WTC11 (cell line): ENCODE measurements around the gene WBP2NL. TPM values are rescaled to one million over a fixed set of nuclear protein-coding genes. Genes with fewer than 3 reads are reported as not detected.

ENCODE experiments used
- ATAC-seq: fragments of 200-7000 bp; cut with Tn5 transposase; 2 replicates; pipeline ENCODE4 v1.10.0; 2021; ENCODE audit warnings: mild to moderate bottlenecking, moderate library complexity
- CTCF ChIA-PET: fragments of 300-600 bp; sonication (Branson Sonifier 250); formaldehyde crosslinking; loops from one replicate; lab custom pipeline; 2021; ENCODE audit warnings: antibody characterized with exemption; lab: Charles Lee
- POLR2A ChIA-PET: fragments of 350-600 bp; sonication (Branson Sonifier 250); formaldehyde crosslinking; loops from one replicate; lab custom pipeline; 2021; ENCODE audit warnings: antibody characterized with exemption; lab: Charles Lee
- DNase-seq: peaks from one replicate; pipeline ENCODE4 v3.0.0; 2021; ENCODE audit warnings: low spot score
- H3K27ac Mint-ChIP-seq: 2 replicates; pipeline ENCODE4 v1.8.0; 2021; ENCODE audit warnings: mixed read lengths
- H3K27me3 Mint-ChIP-seq: 2 replicates; pipeline ENCODE4 v1.8.0; 2021; ENCODE audit warnings: low read depth, mild to moderate bottlenecking, moderate library complexity, mixed read lengths
- H3K36me3 Mint-ChIP-seq: 2 replicates; pipeline ENCODE4 v1.8.0; 2021; ENCODE audit warnings: mixed read lengths
- H3K4me1 Mint-ChIP-seq: 2 replicates; pipeline ENCODE4 v1.8.0; 2022; ENCODE audit warnings: mixed read lengths
- H3K4me3 Mint-ChIP-seq: 2 replicates; pipeline ENCODE4 v1.8.0; 2021; ENCODE audit warnings: mild to moderate bottlenecking, moderate library complexity, mixed read lengths
- H3K9me3 Mint-ChIP-seq: 2 replicates; pipeline ENCODE4 v1.8.0; 2021; ENCODE audit warnings: mixed read lengths
- CBFB ChIP-seq: sonication (generic); formaldehyde crosslinking; IDR thresholded peaks from 2 replicates; pipeline ENCODE4 v1.8.1; 2022; ENCODE audit warnings: mild to moderate bottlenecking, low read depth, missing genetic modification reagents
- JUN ChIP-seq: sonication (generic); formaldehyde crosslinking; IDR thresholded peaks from 2 replicates; pipeline ENCODE4 v1.8.0; 2023; ENCODE audit warnings: mild to moderate bottlenecking, missing genetic modification reagents
- NR2C2 ChIP-seq: sonication (generic); formaldehyde crosslinking; IDR thresholded peaks from 2 replicates; pipeline ENCODE4 v1.8.0; 2022; ENCODE audit warnings: mild to moderate bottlenecking, missing genetic modification reagents
- SP1 ChIP-seq: sonication (generic); formaldehyde crosslinking; conservative IDR thresholded peaks from 2 replicates; pipeline ENCODE4 v1.8.1; 2022; ENCODE audit warnings: missing genetic modification reagents
- ZNF138 ChIP-seq: sonication (generic); formaldehyde crosslinking; conservative IDR thresholded peaks from 2 replicates; pipeline ENCODE4 v1.8.1; 2022; ENCODE audit warnings: mild to moderate bottlenecking, moderate library complexity, missing genetic modification reagents
- ZNF317 ChIP-seq: sonication (generic); formaldehyde crosslinking; IDR thresholded peaks from 2 replicates; pipeline ENCODE4 v1.8.1; 2023; ENCODE audit warnings: low read depth, mild to moderate bottlenecking, moderate library complexity, missing genetic modification reagents, borderline replicate concordance
- ZNF423 ChIP-seq: fragments of 250-450 bp; sonication (Bioruptor Pico); IDR thresholded peaks from 2 replicates; pipeline ENCODE4 v2.1.2; 2022; ENCODE audit warnings: mild to moderate bottlenecking, moderate library complexity
- total RNA-seq: library from RNA; stranded (reverse); gene quantifications from 3 replicates; pipeline ENCODE4 v1.2.3, GENCODE V29; 2021
- TF ChIP-seq, protein P1 (sequence below): sonication (generic); formaldehyde crosslinking; IDR thresholded peaks from 2 replicates; pipeline ENCODE4 v1.8.1; 2022; ENCODE audit warnings: missing genetic modification reagents, borderline replicate concordance
- TF ChIP-seq, protein P2 (sequence below): sonication (generic); formaldehyde crosslinking; IDR thresholded peaks from 2 replicates; pipeline ENCODE4 v1.8.1; 2023; ENCODE audit warnings: mild to moderate bottlenecking, missing genetic modification reagents, borderline replicate concordance
- TF ChIP-seq, protein P3 (sequence below): fragments of 200-600 bp; IDR thresholded peaks from 2 replicates; pipeline ENCODE4 v1.8.0; 2022; ENCODE audit warnings: antibody characterized with exemption
- TF ChIP-seq, protein P4 (sequence below): sonication (generic); formaldehyde crosslinking; IDR thresholded peaks from 2 replicates; pipeline ENCODE4 v1.8.0; 2023; ENCODE audit warnings: mild to moderate bottlenecking, missing genetic modification reagents

The WBP2NL gene
- total RNA-seq, 1 experiment from 2014 or later = not detected

DNA sequence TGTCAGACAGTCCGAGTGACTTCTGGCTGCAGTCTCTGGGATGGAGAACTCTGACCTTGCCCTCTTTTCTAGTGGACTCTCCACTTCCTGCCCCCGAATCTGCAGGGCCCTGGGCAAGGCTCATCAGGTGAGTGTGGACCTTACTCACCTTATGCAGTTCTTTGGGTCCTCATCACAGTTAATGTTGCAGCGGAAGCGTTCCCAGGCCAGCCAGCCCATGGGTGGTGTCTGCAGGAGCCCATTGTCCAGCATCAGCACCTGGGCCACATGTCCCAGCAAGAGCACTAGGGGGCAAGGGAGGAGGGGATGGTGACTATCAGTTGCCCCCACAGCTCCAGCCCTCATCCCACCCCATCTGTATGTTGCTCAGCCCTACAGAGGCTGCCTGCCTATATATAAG lies 69.7 kb downstream of the WBP2NL start:
- TF ChIP-seq, protein P1, sequence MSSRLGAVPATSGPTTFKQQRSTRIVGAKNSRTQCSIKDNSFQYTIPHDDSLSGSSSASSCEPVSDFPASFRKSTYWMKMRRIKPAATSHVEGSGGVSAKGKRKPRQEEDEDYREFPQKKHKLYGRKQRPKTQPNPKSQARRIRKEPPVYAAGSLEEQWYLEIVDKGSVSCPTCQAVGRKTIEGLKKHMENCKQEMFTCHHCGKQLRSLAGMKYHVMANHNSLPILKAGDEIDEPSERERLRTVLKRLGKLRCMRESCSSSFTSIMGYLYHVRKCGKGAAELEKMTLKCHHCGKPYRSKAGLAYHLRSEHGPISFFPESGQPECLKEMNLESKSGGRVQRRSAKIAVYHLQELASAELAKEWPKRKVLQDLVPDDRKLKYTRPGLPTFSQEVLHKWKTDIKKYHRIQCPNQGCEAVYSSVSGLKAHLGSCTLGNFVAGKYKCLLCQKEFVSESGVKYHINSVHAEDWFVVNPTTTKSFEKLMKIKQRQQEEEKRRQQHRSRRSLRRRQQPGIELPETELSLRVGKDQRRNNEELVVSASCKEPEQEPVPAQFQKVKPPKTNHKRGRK = no peak
- TF ChIP-seq, protein P2, sequence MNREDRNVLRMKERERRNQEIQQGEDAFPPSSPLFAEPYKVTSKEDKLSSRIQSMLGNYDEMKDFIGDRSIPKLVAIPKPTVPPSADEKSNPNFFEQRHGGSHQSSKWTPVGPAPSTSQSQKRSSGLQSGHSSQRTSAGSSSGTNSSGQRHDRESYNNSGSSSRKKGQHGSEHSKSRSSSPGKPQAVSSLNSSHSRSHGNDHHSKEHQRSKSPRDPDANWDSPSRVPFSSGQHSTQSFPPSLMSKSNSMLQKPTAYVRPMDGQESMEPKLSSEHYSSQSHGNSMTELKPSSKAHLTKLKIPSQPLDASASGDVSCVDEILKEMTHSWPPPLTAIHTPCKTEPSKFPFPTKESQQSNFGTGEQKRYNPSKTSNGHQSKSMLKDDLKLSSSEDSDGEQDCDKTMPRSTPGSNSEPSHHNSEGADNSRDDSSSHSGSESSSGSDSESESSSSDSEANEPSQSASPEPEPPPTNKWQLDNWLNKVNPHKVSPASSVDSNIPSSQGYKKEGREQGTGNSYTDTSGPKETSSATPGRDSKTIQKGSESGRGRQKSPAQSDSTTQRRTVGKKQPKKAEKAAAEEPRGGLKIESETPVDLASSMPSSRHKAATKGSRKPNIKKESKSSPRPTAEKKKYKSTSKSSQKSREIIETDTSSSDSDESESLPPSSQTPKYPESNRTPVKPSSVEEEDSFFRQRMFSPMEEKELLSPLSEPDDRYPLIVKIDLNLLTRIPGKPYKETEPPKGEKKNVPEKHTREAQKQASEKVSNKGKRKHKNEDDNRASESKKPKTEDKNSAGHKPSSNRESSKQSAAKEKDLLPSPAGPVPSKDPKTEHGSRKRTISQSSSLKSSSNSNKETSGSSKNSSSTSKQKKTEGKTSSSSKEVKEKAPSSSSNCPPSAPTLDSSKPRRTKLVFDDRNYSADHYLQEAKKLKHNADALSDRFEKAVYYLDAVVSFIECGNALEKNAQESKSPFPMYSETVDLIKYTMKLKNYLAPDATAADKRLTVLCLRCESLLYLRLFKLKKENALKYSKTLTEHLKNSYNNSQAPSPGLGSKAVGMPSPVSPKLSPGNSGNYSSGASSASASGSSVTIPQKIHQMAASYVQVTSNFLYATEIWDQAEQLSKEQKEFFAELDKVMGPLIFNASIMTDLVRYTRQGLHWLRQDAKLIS = no peak
- TF ChIP-seq CBFB = no peak
- TF ChIP-seq SP1 = no peak
- TF ChIP-seq NR2C2 (CRISPR knock-in tag) = no peak
- TF ChIP-seq, protein P3, sequence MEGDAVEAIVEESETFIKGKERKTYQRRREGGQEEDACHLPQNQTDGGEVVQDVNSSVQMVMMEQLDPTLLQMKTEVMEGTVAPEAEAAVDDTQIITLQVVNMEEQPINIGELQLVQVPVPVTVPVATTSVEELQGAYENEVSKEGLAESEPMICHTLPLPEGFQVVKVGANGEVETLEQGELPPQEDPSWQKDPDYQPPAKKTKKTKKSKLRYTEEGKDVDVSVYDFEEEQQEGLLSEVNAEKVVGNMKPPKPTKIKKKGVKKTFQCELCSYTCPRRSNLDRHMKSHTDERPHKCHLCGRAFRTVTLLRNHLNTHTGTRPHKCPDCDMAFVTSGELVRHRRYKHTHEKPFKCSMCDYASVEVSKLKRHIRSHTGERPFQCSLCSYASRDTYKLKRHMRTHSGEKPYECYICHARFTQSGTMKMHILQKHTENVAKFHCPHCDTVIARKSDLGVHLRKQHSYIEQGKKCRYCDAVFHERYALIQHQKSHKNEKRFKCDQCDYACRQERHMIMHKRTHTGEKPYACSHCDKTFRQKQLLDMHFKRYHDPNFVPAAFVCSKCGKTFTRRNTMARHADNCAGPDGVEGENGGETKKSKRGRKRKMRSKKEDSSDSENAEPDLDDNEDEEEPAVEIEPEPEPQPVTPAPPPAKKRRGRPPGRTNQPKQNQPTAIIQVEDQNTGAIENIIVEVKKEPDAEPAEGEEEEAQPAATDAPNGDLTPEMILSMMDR = no peak
- no peak for TF ChIP-seq ZNF423 (CRISPR knock-in tag)
- TF ChIP-seq, protein P4, sequence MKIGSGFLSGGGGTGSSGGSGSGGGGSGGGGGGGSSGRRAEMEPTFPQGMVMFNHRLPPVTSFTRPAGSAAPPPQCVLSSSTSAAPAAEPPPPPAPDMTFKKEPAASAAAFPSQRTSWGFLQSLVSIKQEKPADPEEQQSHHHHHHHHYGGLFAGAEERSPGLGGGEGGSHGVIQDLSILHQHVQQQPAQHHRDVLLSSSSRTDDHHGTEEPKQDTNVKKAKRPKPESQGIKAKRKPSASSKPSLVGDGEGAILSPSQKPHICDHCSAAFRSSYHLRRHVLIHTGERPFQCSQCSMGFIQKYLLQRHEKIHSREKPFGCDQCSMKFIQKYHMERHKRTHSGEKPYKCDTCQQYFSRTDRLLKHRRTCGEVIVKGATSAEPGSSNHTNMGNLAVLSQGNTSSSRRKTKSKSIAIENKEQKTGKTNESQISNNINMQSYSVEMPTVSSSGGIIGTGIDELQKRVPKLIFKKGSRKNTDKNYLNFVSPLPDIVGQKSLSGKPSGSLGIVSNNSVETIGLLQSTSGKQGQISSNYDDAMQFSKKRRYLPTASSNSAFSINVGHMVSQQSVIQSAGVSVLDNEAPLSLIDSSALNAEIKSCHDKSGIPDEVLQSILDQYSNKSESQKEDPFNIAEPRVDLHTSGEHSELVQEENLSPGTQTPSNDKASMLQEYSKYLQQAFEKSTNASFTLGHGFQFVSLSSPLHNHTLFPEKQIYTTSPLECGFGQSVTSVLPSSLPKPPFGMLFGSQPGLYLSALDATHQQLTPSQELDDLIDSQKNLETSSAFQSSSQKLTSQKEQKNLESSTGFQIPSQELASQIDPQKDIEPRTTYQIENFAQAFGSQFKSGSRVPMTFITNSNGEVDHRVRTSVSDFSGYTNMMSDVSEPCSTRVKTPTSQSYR (CRISPR knock-in tag) = no peak
- no peak for TF ChIP-seq ZNF317 (CRISPR knock-in tag)
- TF ChIP-seq JUN = no peak
- Mint-ChIP-seq H3K4me1 (peaks cover 49% of the 10 kb centered on the region), H3K27ac (no peak overlapping the region), H3K9me3 (no peaks in the 10 kb centered on the region), H3K4me3 (no peak overlapping the region), H3K36me3 (peaks cover 27% of the 10 kb centered on the region), H3K27me3 (peaks cover 23% of the 10 kb centered on the region)
- ChIA-PET CTCF (interaction anchor here (1.0 kb wide), 1 partner anchor 142 kb away, joined by 3 read pairs; no protein-coding TSS in a partner anchor), POLR2A (no interaction called here)
- no peak for ATAC-seq
- peak; percentile 4 for DNase-seq

DNA sequence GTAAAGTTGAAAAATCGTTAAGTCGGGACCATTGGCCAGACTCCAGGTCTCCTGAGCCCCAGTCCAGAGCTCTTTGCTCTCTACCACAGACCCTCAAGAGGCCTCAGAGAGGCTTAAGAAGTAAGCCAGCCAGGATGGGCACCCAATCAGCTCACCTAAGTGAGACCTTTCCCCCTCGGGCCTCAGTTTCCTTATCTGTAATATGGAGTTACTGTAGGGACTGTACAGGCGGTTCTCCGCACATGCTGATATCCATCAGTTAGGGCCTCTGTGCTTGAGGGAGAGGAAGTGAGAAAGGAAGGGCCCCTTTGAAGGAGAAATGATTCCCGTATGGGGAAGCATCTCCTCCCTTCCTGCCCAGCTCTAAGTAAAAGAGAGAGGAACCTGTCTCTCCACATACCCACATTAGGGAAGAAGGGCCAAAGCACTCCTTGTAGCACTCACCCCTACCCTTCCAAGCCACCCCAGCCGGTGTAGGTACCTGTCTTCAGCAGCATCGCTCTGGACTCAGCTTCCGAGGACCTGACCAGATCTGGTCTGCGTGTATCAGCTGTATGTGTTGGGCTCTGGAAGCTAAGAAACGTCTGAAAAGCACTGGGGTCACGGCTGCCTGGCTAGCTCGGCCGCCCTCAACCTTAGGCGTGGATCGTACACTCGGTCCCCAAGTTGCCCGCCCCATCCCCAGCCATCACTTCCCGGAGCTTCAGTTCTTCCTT lies 71.4 kb downstream of the WBP2NL start:
- H3K9me3 Mint-ChIP-seq = no peaks in the 10 kb centered on the region
- 0 out of 2 replicates have a peak, but pooled peaks have one; percentile 29 for TF ChIP-seq ZNF317 (CRISPR knock-in tag)
- TF ChIP-seq ZNF138 (CRISPR knock-in tag) = no peak
- H3K4me1 Mint-ChIP-seq = peaks cover 51% of the 10 kb centered on the region
- peaks cover 24% of the 10 kb centered on the region for H3K36me3 Mint-ChIP-seq
- peak overlapping the region; percentile 72 for H3K4me3 Mint-ChIP-seq
- ATAC-seq (peak; percentile 1; the same call in 1 of the 2 replicates), DNase-seq (no peak)
- POLR2A ChIA-PET = interaction anchor here (0.5 to 2.8 kb wide), 6 partner anchors 10 to 126 kb away, joined by 3 to 10 read pairs (median 3); partner anchors contain the start of gene NDUFA6
- CTCF ChIA-PET = interaction anchor here (1.1 to 2.8 kb wide), 6 partner anchors 21 to 373 kb away, joined by 3 to 22 read pairs (median 6); partner anchors contain the start of genes NDUFA6 and TNFRSF13C
- H3K27ac Mint-ChIP-seq = peak overlapping the region; percentile 8; the same call in 1 of the 2 replicates
- peaks cover 28% of the 10 kb centered on the region for H3K27me3 Mint-ChIP-seq
